PFSK-1 (cell line): ENCODE data around the gene SLC24A3.

Experiments
- FOXP2 ChIP-seq: optimal IDR thresholded peaks from 2 replicates; pipeline ENCODE3; 2011; ENCODE audit warnings: borderline replicate concordance, control low read depth, inconsistent platforms; ENCODE audit not compliant: insufficient read depth; ENCODE audit errors: extremely low read length, extremely low read depth
- POLR2AphosphoS5 ChIP-seq: IDR thresholded peaks from 2 replicates; pipeline ENCODE4 v1.6.1; 2012; ENCODE audit warnings: low read depth, mild to moderate bottlenecking, control low read depth, low read length, moderate library complexity
- SIN3A ChIP-seq: IDR thresholded peaks from 2 replicates; pipeline ENCODE4 v1.6.1; 2012; ENCODE audit warnings: mild to moderate bottlenecking, low read length, moderate library complexity, borderline replicate concordance; ENCODE audit not compliant: insufficient read depth
- TAF1 ChIP-seq: IDR thresholded peaks from 2 replicates; pipeline ENCODE4 v1.6.1; 2012; ENCODE audit warnings: low read length, control low read depth, borderline replicate concordance; ENCODE audit not compliant: insufficient read depth
- TF ChIP-seq, protein P1 (sequence below), 2 experiments: IDR thresholded peaks; 2 replicates each; pipeline versions ENCODE4 v1.6.1 to v1.8.0; 2011 to 2012; ENCODE audit warnings: low read depth in 2 of 2, low read length in 2 of 2, control low read depth in 1 of 2, inconsistent platforms in 1 of 2, mild to moderate bottlenecking in 1 of 2, moderate library complexity in 1 of 2; ENCODE audit not compliant: insufficient read depth in 1 of 2

The SLC24A3 gene

DNA sequence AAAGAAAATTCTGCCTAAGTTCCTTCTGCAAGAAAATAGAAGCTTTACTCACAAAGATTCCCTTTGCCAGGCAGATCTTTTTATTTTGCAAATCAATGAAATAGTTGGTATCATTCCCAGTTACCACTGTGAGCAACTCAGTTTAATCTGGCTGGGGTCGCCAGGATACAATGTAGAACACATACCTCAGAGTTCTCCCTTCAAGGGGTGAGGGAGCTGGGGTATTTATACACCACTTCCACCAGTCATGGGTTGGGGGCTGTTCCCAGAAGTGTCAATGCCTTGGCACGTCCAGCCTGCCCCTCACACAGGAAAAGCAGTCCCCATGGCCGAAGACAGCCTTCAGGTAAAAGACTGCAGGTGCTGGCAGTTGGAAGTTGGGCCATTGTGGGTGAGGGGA, 86.2 kb downstream of the SLC24A3 start:
- TF ChIP-seq TAF1 (no peak), FOXP2 (no peak)

GRCh38 chr20:19300395-19300794, 88.0 kb downstream of the SLC24A3 start:
- TF ChIP-seq POLR2AphosphoS5 = no peak
- no peak for TF ChIP-seq FOXP2
- TF ChIP-seq, protein P1, sequence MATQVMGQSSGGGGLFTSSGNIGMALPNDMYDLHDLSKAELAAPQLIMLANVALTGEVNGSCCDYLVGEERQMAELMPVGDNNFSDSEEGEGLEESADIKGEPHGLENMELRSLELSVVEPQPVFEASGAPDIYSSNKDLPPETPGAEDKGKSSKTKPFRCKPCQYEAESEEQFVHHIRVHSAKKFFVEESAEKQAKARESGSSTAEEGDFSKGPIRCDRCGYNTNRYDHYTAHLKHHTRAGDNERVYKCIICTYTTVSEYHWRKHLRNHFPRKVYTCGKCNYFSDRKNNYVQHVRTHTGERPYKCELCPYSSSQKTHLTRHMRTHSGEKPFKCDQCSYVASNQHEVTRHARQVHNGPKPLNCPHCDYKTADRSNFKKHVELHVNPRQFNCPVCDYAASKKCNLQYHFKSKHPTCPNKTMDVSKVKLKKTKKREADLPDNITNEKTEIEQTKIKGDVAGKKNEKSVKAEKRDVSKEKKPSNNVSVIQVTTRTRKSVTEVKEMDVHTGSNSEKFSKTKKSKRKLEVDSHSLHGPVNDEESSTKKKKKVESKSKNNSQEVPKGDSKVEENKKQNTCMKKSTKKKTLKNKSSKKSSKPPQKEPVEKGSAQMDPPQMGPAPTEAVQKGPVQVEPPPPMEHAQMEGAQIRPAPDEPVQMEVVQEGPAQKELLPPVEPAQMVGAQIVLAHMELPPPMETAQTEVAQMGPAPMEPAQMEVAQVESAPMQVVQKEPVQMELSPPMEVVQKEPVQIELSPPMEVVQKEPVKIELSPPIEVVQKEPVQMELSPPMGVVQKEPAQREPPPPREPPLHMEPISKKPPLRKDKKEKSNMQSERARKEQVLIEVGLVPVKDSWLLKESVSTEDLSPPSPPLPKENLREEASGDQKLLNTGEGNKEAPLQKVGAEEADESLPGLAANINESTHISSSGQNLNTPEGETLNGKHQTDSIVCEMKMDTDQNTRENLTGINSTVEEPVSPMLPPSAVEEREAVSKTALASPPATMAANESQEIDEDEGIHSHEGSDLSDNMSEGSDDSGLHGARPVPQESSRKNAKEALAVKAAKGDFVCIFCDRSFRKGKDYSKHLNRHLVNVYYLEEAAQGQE (IDR thresholded peaks at IDR 0.05; ENCODE audit: insufficient read depth in 1 of 2, low read depth in 2 of 2, low read length in 2 of 2) = no peak
- no peak for TF ChIP-seq TAF1
- no peak for TF ChIP-seq SIN3A

GRCh38 chr20:19301142-19301541, 88.7 kb downstream of the SLC24A3 start:
- no peak for TF ChIP-seq FOXP2
- TF ChIP-seq POLR2AphosphoS5 = no peak
- TF ChIP-seq TAF1 = no peak
- TF ChIP-seq, protein P1 (IDR thresholded peaks at IDR 0.05; ENCODE audit: insufficient read depth in 1 of 2, low read depth in 2 of 2, low read length in 2 of 2) = no peak
- no peak for TF ChIP-seq SIN3A

DNA sequence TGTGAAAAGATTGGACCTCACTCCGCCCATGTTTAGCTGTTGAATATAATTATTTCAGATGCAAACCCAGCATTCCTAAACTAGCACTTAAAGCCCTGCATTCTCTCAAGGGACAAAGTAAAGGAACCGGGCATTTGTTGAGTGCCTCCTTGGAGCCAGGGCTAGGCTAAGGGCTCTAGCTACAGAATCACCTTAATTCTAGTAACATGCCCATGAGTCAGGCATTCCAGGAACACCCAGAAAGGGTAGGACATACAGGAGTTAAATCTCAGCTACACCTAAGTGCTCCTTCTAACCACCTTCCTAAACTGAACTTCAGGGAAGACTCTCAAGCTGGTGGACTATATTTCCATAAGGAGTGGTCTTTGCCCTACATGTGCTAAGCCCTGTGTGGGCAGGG, 89.4 kb downstream of the SLC24A3 start:
- TF ChIP-seq, protein P1 (IDR thresholded peaks at IDR 0.05; ENCODE audit: insufficient read depth in 1 of 2, low read depth in 2 of 2, low read length in 2 of 2) = no peak
- TF ChIP-seq SIN3A = no peak
- no peak for TF ChIP-seq FOXP2
- no peak for TF ChIP-seq POLR2AphosphoS5
- no peak for TF ChIP-seq TAF1

DNA sequence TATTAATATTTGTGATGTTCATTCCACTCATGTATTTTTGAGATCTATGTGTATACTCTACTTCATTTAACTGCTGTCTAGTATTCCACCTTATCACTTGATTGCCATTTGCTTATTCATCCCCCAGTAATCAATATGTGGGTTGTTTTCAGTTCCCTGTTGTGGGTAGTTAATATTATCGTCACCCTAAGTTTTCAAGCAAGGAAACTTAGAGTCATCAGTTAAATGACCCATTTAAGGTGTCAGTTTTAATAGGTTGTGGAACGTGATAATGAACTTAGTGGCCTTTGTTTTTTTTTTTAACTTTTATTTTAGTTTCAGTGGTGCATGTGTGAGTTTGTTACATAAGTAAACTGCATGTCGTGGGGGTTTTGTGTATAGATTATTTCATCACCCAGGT, 90.3 kb downstream of the SLC24A3 start:
- no peak for TF ChIP-seq POLR2AphosphoS5
- TF ChIP-seq SIN3A = no peak
- TF ChIP-seq FOXP2 = no peak
- TF ChIP-seq, protein P1 (IDR thresholded peaks at IDR 0.05; ENCODE audit: insufficient read depth in 1 of 2, low read depth in 2 of 2, low read length in 2 of 2) = no peak
- no peak for TF ChIP-seq TAF1
